HepG2 (cell line): ENCODE results near the gene LMAN2L. TPM values are rescaled to one million over a fixed set of nuclear protein-coding genes. Genes with fewer than 3 reads are reported as not detected.

Experiments used
- AHR ChIP-seq: IDR thresholded peaks from 2 replicates; pipeline ENCODE4 v1.6.1; 2018; ENCODE audit warnings: missing genetic modification reagents, missing compliant biosample characterization
- ARNT ChIP-seq: fragments of 450-650 bp; IDR thresholded peaks from 2 replicates; pipeline ENCODE4 v1.6.1; 2017
- ATF7 ChIP-seq, 2 experiments: fragments of 450-650 bp in 1 of 2; sonication (generic) in 1 of 2; formaldehyde crosslinking in 1 of 2; IDR thresholded peaks; 2 replicates each; pipeline versions ENCODE4 v1.4.0 to v1.6.1; 2016 to 2020; ENCODE audit warnings: antibody characterized with exemption in 1 of 2, mild to moderate bottlenecking in 1 of 2, missing genetic modification reagents in 1 of 2
- FIP1L1 ChIP-seq: fragments of 200-400 bp; formaldehyde crosslinking; IDR thresholded peaks from 2 replicates; pipeline ENCODE4 v1.6.1; 2018; ENCODE audit warnings: low read depth, mild to moderate bottlenecking, low read length, moderate library complexity, borderline replicate concordance; ENCODE audit not compliant: insufficient read depth
- KLF16 ChIP-seq, 2 experiments: sonication (generic) in 1 of 2; formaldehyde crosslinking in 1 of 2; IDR thresholded peaks; 2 replicates each; pipeline versions ENCODE4 v1.6.1 to v1.8.0; 2016 to 2023; ENCODE audit warnings: missing genetic modification reagents in 2 of 2, missing compliant biosample characterization in 1 of 2
- KLF6 ChIP-seq: IDR thresholded peaks from 2 replicates; pipeline ENCODE4 v1.8.0; 2016; ENCODE audit warnings: missing biosample characterization, missing genetic modification reagents
- NFYC ChIP-seq: IDR thresholded peaks from 2 replicates; pipeline ENCODE4 v1.6.1; 2016; ENCODE audit warnings: missing genetic modification reagents, missing compliant biosample characterization
- PBX2 ChIP-seq: IDR thresholded peaks from 2 replicates; pipeline ENCODE4 v1.6.1; 2016; ENCODE audit warnings: control low read depth
- ZNF224 ChIP-seq: sonication (generic); formaldehyde crosslinking; IDR thresholded peaks from 2 replicates; pipeline ENCODE4 v1.5.0; 2020; ENCODE audit warnings: mild to moderate bottlenecking, missing genetic modification reagents
- ZNF432 ChIP-seq: sonication (generic); formaldehyde crosslinking; IDR thresholded peaks from 2 replicates; pipeline ENCODE4 v1.5.0; 2020; ENCODE audit warnings: missing genetic modification reagents, mild to moderate bottlenecking, borderline replicate concordance
- ZNF530 ChIP-seq: sonication (generic); formaldehyde crosslinking; IDR thresholded peaks from 2 replicates; pipeline ENCODE4 v1.5.0; 2020; ENCODE audit warnings: low read depth, mild to moderate bottlenecking, missing genetic modification reagents
- ZNF614 ChIP-seq: IDR thresholded peaks from 2 replicates; pipeline ENCODE4 v1.6.1; 2018; ENCODE audit warnings: missing biosample characterization, missing genetic modification reagents, inconsistent platforms, borderline replicate concordance
- ZNF678 ChIP-seq: sonication (generic); formaldehyde crosslinking; IDR thresholded peaks from 2 replicates; pipeline ENCODE4 v1.4.0; 2020; ENCODE audit warnings: mild to moderate bottlenecking, missing genetic modification reagents
- ZNF749 ChIP-seq: sonication (generic); formaldehyde crosslinking; IDR thresholded peaks from 2 replicates; pipeline ENCODE4 v1.8.0; 2022; ENCODE audit warnings: mild to moderate bottlenecking, missing genetic modification reagents, moderate library complexity, borderline replicate concordance
- ZSCAN29 ChIP-seq: sonication (generic); formaldehyde crosslinking; conservative IDR thresholded peaks from 2 replicates; pipeline ENCODE4 v1.4.0; 2020; ENCODE audit warnings: mild to moderate bottlenecking, missing genetic modification reagents
- ZZZ3 ChIP-seq: sonication (generic); formaldehyde crosslinking; IDR thresholded peaks from 2 replicates; pipeline ENCODE4 v1.4.0; 2020; ENCODE audit warnings: missing genetic modification reagents, mild to moderate bottlenecking, borderline replicate concordance
- polyA plus RNA-seq, 8 experiments: library from polyadenylated mRNA; depleted of rRNA in 3 of 8; stranded (reverse) in 7 of 8; unstranded in 1 of 8; fragments of >200 nt; fragmentation: Illumina TruSeq in 4 of 8; extraction: Trizol in 4 of 8; gene quantifications; 2 replicates each; pipeline versions ENCODE4 v1.2.1 to v1.2.3, GENCODE V29; 2011 to 2016; ENCODE audit warnings: low read depth in 4 of 8, missing spikeins in 1 of 8, mixed read lengths in 1 of 8; ENCODE audit not compliant: insufficient read depth in 1 of 8
- total RNA-seq, 5 experiments: library from RNA; depleted of rRNA; stranded (reverse); fragments of >200 nt; fragmentation: Illumina TruSeq; extraction: Trizol; gene quantifications; 2 replicates each; pipeline ENCODE4 v1.2.3, GENCODE V29; 2016; ENCODE audit warnings: low read depth in 1 of 5
- TF ChIP-seq, protein P1 (sequence below): sonication (generic); formaldehyde crosslinking; IDR thresholded peaks from 2 replicates; pipeline ENCODE4 v1.4.0; 2020; ENCODE audit warnings: mild to moderate bottlenecking, missing genetic modification reagents
- TF ChIP-seq, protein P2 (sequence below): sonication (generic); formaldehyde crosslinking; IDR thresholded peaks from 2 replicates; pipeline ENCODE4 v1.9.0; 2021; ENCODE audit warnings: missing genetic modification reagents, mild to moderate bottlenecking, borderline replicate concordance
- TF ChIP-seq, protein P3 (sequence below): sonication (generic); formaldehyde crosslinking; IDR thresholded peaks from 2 replicates; pipeline ENCODE4 v1.4.0; 2020; ENCODE audit warnings: missing genetic modification reagents
- TF ChIP-seq, protein P4 (sequence below): sonication (generic); formaldehyde crosslinking; IDR thresholded peaks from 2 replicates; pipeline ENCODE4 v1.4.0; 2020; ENCODE audit warnings: missing genetic modification reagents
- TF ChIP-seq, protein P5 (sequence below): sonication (generic); formaldehyde crosslinking; conservative IDR thresholded peaks from 2 replicates; pipeline ENCODE4 v1.8.1; 2023; ENCODE audit warnings: missing genetic modification reagents

Gene LMAN2L
- total and polyA plus RNA-seq, 2 of the 13 experiments (the other 11 are each of a cell fraction or from before 2014, with no cell fraction given) = 39.1 to 57.9 TPM

DNA sequence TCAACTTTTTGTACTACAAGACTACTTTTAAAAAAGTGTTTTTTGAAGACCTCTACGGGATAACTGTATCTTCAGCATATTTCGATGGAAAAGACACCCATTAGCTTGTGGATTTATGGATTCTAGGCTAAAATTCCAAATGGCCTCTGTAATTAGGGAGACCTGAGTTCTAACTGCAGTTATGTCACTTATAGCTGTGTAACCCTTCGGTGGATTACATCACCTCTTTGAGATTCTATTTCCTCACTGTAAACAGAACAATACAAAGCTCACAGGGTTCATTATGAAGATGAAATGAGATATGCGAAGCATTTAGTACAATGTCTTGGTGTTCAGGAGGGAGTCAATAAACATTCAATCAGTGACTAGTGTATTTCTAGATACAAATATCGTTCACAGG lies 24.2 kb downstream of the LMAN2L start (continued):
- TF ChIP-seq KLF16 (CRISPR knock-in tag; IDR thresholded peaks at IDR 0.05) (peak in 1 of 2 experiments; percentile 57; a peak in 1 of 4 replicates), ZNF614 (CRISPR knock-in tag) (0 out of 2 replicates have a peak, but pooled peaks have one; percentile 36), FIP1L1 (no peak), ZNF432 (no peak), ZNF224 (no peak), ZSCAN29 (CRISPR knock-in tag) (no peak), ARNT (no peak), AHR (no peak), KLF6 (peak; percentile 65; the same call in 1 of the 2 replicates), PBX2 (no peak), ZZZ3 (CRISPR knock-in tag) (no peak), ZNF678 (no peak), ATF7 (IDR thresholded peaks at IDR 0.05) (peak; percentile 89), ATF7 (CRISPR knock-in tag; IDR thresholded peaks at IDR 0.05) (no peak), NFYC (CRISPR knock-in tag) (no peak), ZNF749 (CRISPR knock-in tag) (no peak), ZNF530 (CRISPR knock-in tag) (no peak)
- TF ChIP-seq, protein P1, sequence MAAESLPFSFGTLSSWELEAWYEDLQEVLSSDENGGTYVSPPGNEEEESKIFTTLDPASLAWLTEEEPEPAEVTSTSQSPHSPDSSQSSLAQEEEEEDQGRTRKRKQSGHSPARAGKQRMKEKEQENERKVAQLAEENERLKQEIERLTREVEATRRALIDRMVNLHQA (CRISPR knock-in tag) = no peak
- TF ChIP-seq, protein P2, sequence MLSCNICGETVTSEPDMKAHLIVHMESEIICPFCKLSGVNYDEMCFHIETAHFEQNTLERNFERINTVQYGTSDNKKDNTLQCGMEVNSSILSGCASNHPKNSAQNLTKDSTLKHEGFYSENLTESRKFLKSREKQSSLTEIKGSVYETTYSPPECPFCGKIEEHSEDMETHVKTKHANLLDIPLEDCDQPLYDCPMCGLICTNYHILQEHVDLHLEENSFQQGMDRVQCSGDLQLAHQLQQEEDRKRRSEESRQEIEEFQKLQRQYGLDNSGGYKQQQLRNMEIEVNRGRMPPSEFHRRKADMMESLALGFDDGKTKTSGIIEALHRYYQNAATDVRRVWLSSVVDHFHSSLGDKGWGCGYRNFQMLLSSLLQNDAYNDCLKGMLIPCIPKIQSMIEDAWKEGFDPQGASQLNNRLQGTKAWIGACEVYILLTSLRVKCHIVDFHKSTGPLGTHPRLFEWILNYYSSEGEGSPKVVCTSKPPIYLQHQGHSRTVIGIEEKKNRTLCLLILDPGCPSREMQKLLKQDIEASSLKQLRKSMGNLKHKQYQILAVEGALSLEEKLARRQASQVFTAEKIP (CRISPR knock-in tag) = no peak
- TF ChIP-seq, protein P3, sequence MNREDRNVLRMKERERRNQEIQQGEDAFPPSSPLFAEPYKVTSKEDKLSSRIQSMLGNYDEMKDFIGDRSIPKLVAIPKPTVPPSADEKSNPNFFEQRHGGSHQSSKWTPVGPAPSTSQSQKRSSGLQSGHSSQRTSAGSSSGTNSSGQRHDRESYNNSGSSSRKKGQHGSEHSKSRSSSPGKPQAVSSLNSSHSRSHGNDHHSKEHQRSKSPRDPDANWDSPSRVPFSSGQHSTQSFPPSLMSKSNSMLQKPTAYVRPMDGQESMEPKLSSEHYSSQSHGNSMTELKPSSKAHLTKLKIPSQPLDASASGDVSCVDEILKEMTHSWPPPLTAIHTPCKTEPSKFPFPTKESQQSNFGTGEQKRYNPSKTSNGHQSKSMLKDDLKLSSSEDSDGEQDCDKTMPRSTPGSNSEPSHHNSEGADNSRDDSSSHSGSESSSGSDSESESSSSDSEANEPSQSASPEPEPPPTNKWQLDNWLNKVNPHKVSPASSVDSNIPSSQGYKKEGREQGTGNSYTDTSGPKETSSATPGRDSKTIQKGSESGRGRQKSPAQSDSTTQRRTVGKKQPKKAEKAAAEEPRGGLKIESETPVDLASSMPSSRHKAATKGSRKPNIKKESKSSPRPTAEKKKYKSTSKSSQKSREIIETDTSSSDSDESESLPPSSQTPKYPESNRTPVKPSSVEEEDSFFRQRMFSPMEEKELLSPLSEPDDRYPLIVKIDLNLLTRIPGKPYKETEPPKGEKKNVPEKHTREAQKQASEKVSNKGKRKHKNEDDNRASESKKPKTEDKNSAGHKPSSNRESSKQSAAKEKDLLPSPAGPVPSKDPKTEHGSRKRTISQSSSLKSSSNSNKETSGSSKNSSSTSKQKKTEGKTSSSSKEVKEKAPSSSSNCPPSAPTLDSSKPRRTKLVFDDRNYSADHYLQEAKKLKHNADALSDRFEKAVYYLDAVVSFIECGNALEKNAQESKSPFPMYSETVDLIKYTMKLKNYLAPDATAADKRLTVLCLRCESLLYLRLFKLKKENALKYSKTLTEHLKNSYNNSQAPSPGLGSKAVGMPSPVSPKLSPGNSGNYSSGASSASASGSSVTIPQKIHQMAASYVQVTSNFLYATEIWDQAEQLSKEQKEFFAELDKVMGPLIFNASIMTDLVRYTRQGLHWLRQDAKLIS = no peak
- TF ChIP-seq, protein P4, sequence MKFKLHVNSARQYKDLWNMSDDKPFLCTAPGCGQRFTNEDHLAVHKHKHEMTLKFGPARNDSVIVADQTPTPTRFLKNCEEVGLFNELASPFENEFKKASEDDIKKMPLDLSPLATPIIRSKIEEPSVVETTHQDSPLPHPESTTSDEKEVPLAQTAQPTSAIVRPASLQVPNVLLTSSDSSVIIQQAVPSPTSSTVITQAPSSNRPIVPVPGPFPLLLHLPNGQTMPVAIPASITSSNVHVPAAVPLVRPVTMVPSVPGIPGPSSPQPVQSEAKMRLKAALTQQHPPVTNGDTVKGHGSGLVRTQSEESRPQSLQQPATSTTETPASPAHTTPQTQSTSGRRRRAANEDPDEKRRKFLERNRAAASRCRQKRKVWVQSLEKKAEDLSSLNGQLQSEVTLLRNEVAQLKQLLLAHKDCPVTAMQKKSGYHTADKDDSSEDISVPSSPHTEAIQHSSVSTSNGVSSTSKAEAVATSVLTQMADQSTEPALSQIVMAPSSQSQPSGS (CRISPR knock-in tag) = peak; percentile 93
- TF ChIP-seq, protein P5, sequence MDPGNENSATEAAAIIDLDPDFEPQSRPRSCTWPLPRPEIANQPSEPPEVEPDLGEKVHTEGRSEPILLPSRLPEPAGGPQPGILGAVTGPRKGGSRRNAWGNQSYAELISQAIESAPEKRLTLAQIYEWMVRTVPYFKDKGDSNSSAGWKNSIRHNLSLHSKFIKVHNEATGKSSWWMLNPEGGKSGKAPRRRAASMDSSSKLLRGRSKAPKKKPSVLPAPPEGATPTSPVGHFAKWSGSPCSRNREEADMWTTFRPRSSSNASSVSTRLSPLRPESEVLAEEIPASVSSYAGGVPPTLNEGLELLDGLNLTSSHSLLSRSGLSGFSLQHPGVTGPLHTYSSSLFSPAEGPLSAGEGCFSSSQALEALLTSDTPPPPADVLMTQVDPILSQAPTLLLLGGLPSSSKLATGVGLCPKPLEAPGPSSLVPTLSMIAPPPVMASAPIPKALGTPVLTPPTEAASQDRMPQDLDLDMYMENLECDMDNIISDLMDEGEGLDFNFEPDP (CRISPR knock-in tag) = no peak
